H9 (cell line): ENCODE results near the gene NPAS2. TPM values are rescaled to one million over a fixed set of nuclear protein-coding genes. Genes with fewer than 3 reads are reported as not detected.

Experiments
- DNase-seq: peaks from one replicate; pipeline ENCODE4 v3.0.0-alpha.2; 2017
- H2AFZ ChIP-seq: one replicate; pipeline ENCODE4 v1.6.1; 2013; ENCODE audit warnings: mild to moderate bottlenecking, low read length, control low read depth, moderate library complexity
- H2AK5ac ChIP-seq: 2 replicates; pipeline ENCODE4 v1.6.1; 2013; ENCODE audit warnings: low read length, control low read depth, mixed read lengths; ENCODE audit not compliant: insufficient read length
- H2BK120ac ChIP-seq: one replicate; pipeline ENCODE4 v1.6.1; 2013; ENCODE audit warnings: low read depth, mild to moderate bottlenecking, low read length, control low read depth, inconsistent platforms; ENCODE audit not compliant: poor library complexity, severe bottlenecking
- H2BK12ac ChIP-seq: 2 replicates; pipeline ENCODE4 v1.6.1; 2013; ENCODE audit warnings: low read length, control low read depth, mixed read lengths, low read depth; ENCODE audit not compliant: insufficient read length
- H2BK15ac ChIP-seq: 2 replicates; pipeline ENCODE4 v1.6.1; 2013; ENCODE audit warnings: low read depth, low read length, control low read depth
- H2BK20ac ChIP-seq: one replicate; pipeline ENCODE4 v1.6.1; 2013; ENCODE audit warnings: low read depth, mild to moderate bottlenecking, low read length, control low read depth, inconsistent platforms; ENCODE audit not compliant: poor library complexity, severe bottlenecking
- H2BK5ac ChIP-seq: 2 replicates; pipeline ENCODE4 v1.6.1; 2013; ENCODE audit warnings: low read length, control low read depth, mixed read lengths; ENCODE audit not compliant: insufficient read length
- H3K14ac ChIP-seq: 2 replicates; pipeline ENCODE4 v1.6.1; 2013; ENCODE audit warnings: low read length, control low read depth; ENCODE audit not compliant: insufficient read depth
- H3K18ac ChIP-seq: 2 replicates; pipeline ENCODE4 v1.6.1; 2013; ENCODE audit warnings: low read depth, mild to moderate bottlenecking, mixed read lengths, low read length, control low read depth; ENCODE audit not compliant: insufficient read length
- H3K23ac ChIP-seq: 2 replicates; pipeline ENCODE4 v1.6.1; 2013; ENCODE audit warnings: low read length, control low read depth, mixed read lengths, low read depth; ENCODE audit not compliant: insufficient read length
- H3K23me2 ChIP-seq: 2 replicates; pipeline ENCODE4 v1.6.1; 2013; ENCODE audit warnings: low read depth, mild to moderate bottlenecking, mixed read lengths, low read length, control low read depth; ENCODE audit not compliant: insufficient read length, poor library complexity, severe bottlenecking
- H3K27ac ChIP-seq: 2 replicates; pipeline ENCODE4 v1.5.1; 2013; ENCODE audit warnings: low read length, control low read depth, mixed read lengths, low read depth; ENCODE audit not compliant: insufficient read length
- H3K27me3 ChIP-seq: 2 replicates; pipeline ENCODE4 v1.6.1; 2013; ENCODE audit warnings: low read length, control low read depth, inconsistent platforms; ENCODE audit not compliant: insufficient read depth
- H3K4ac ChIP-seq: 2 replicates; pipeline ENCODE4 v1.6.1; 2013; ENCODE audit warnings: low read depth, mild to moderate bottlenecking, control low read depth, inconsistent platforms, low read length, moderate library complexity
- H3K4me1 ChIP-seq: 2 replicates; pipeline ENCODE4 v1.6.1; 2013; ENCODE audit warnings: low read length, control low read depth, inconsistent platforms; ENCODE audit not compliant: insufficient read depth
- H3K4me2 ChIP-seq: 2 replicates; pipeline ENCODE4 v1.6.1; 2013; ENCODE audit warnings: low read length, control low read depth, mixed read lengths; ENCODE audit not compliant: insufficient read length, insufficient read depth
- H3K56ac ChIP-seq: 2 replicates; pipeline ENCODE4 v1.6.1; 2013; ENCODE audit warnings: low read depth, mild to moderate bottlenecking, mixed read lengths, low read length, control low read depth; ENCODE audit not compliant: insufficient read length
- H3K79me1 ChIP-seq: 2 replicates; pipeline ENCODE4 v1.6.1; 2013; ENCODE audit warnings: low read depth, mild to moderate bottlenecking, moderate library complexity, low read length, control low read depth, inconsistent platforms; ENCODE audit not compliant: insufficient read depth, poor library complexity, severe bottlenecking
- H3K79me2 ChIP-seq: 2 replicates; pipeline ENCODE4 v1.6.1; 2013; ENCODE audit warnings: low read length, control low read depth, inconsistent platforms; ENCODE audit not compliant: insufficient read depth
- H3K9ac ChIP-seq: 2 replicates; pipeline ENCODE4 v1.6.1; 2013; ENCODE audit warnings: low read length, control low read depth, mixed read lengths; ENCODE audit not compliant: insufficient read length; ENCODE audit errors: extremely low read depth
- H3K9me3 ChIP-seq: one replicate; pipeline ENCODE4 v1.6.1; 2013; ENCODE audit warnings: low read depth, low read length, inconsistent platforms; ENCODE audit not compliant: control insufficient read depth
- H3T11ph ChIP-seq: one replicate; pipeline ENCODE4 v1.6.1; 2013; ENCODE audit warnings: mild to moderate bottlenecking, low read length, control low read depth, inconsistent platforms
- H4K20me1 ChIP-seq: one replicate; pipeline ENCODE4 v1.6.1; 2013; ENCODE audit not compliant: control insufficient read depth, insufficient read length, insufficient read depth
- H4K5ac ChIP-seq: 2 replicates; pipeline ENCODE4 v1.6.1; 2013; ENCODE audit warnings: low read depth, mild to moderate bottlenecking, mixed read lengths, low read length, control low read depth; ENCODE audit not compliant: insufficient read length
- H4K8ac ChIP-seq: replicated peaks from 2 replicates; pipeline ENCODE4 v1.6.1; 2013; ENCODE audit warnings: low read length, control low read depth, mixed read lengths, low read depth; ENCODE audit not compliant: insufficient read length
- H4K91ac ChIP-seq: 2 replicates; pipeline ENCODE4 v1.6.1; 2013; ENCODE audit warnings: low read depth, mild to moderate bottlenecking, moderate library complexity, mixed read lengths, low read length, control low read depth; ENCODE audit not compliant: insufficient read length
- H3K27ac Mint-ChIP-seq, 3 experiments: 2 replicates in 2 of 3; 3 replicates in 1 of 3; pipeline ENCODE4 v1.8.0; 2020 to 2021; ENCODE audit warnings: mixed read lengths in 3 of 3, mild to moderate bottlenecking in 1 of 3, moderate library complexity in 1 of 3
- H3K27me3 Mint-ChIP-seq: 2 replicates; pipeline ENCODE4 v1.8.0; 2021; ENCODE audit warnings: low read depth, mild to moderate bottlenecking, moderate library complexity, mixed read lengths
- H3K36me3 Mint-ChIP-seq, 3 experiments: 2 replicates in 2 of 3; 3 replicates in 1 of 3; pipeline ENCODE4 v1.8.0; 2020 to 2021; ENCODE audit warnings: low read depth in 3 of 3, mixed read lengths in 3 of 3; ENCODE audit not compliant: insufficient read depth in 1 of 3
- H3K4me1 Mint-ChIP-seq, 2 experiments: 2 replicates each; pipeline ENCODE4 v1.8.0; 2020; ENCODE audit warnings: mixed read lengths in 2 of 2
- H3K4me3 Mint-ChIP-seq, 2 experiments: 2 replicates in 1 of 2; 3 replicates in 1 of 2; pipeline ENCODE4 v1.8.0; 2020 to 2021; ENCODE audit warnings: mild to moderate bottlenecking in 2 of 2, mixed read lengths in 2 of 2, moderate library complexity in 1 of 2
- H3K9me3 Mint-ChIP-seq, 2 experiments: 2 replicates in 1 of 2; 3 replicates in 1 of 2; pipeline ENCODE4 v1.8.0; 2020; ENCODE audit warnings: mild to moderate bottlenecking in 2 of 2, mixed read lengths in 2 of 2, moderate library complexity in 1 of 2
- CTCF ChIP-seq: fragments of 200-600 bp; sonication (generic); conservative IDR thresholded peaks from 3 replicates; pipeline ENCODE4 v1.8.0; 2021; ENCODE audit warnings: antibody characterized with exemption, mild to moderate bottlenecking
- WGBS: extraction: QIAGEN DNeasy Blood & Tissue Kit; methylation state at CpG from one replicate; pipeline ENCODE4 v1.1.7; 2013; ENCODE audit warnings: missing lambda C conversion rate, low lambda C conversion rate, mixed read lengths; ENCODE audit not compliant: insufficient read length; ENCODE audit errors: extremely low coverage; 5-methylcytosine and 5-hydroxymethylcytosine counted together
- total RNA-seq: library from RNA; stranded (reverse); gene quantifications from 2 replicates; pipeline ENCODE4 v1.2.1, GENCODE V29; 2021

The NPAS2 gene
- total RNA-seq, 1 experiment from 2014 or later = 1.3 TPM

GRCh38 chr2:100998235-100998573, 178.3 kb downstream of the NPAS2 start:
- Histone ChIP-seq H2BK15ac (no peak overlapping the region), H3K23me2 (peaks cover 4% of the 10 kb centered on the region), H3K79me1 (no peaks in the 10 kb centered on the region), H3K4me2 (no peak overlapping the region), H3K23ac (no peak overlapping the region), H3K4me1 (no peaks in the 10 kb centered on the region), H3K9me3 (no peaks in the 10 kb centered on the region), H4K8ac (no peak overlapping the region), H2AFZ (no peak overlapping the region), H3K79me2 (peaks cover 9% of the 10 kb centered on the region; the same call in 1 of the 2 replicates), H3K18ac (no peak overlapping the region), H3K56ac (no peak overlapping the region), H4K5ac (no peak overlapping the region), H4K20me1 (no peaks in the 10 kb centered on the region), H4K91ac (no peak overlapping the region), H3K27ac (no peak overlapping the region), H2AK5ac (no peak overlapping the region), H2BK5ac (no peak overlapping the region), H2BK12ac (no peak overlapping the region), H3K14ac (no peak overlapping the region), H2BK20ac (no peak overlapping the region), H3K4ac (no peak overlapping the region), H3K9ac (no peak overlapping the region), H3K27me3 (no peaks in the 10 kb centered on the region), H2BK120ac (no peak overlapping the region), H3T11ph (no peak overlapping the region)
- peaks cover 4 to 5% of the 10 kb centered on the region in 2 experiments; a peak in 4 of 5 replicates for H3K9me3 Mint-ChIP-seq
- peaks cover 6 to 10% of the 10 kb centered on the region in 2 experiments for H3K4me1 Mint-ChIP-seq
- no peak for TF ChIP-seq CTCF
- peaks cover 11% of the 10 kb centered on the region for H3K27me3 Mint-ChIP-seq
- WGBS = no CpG with 5 or more reads among the region's 6 CpGs
- no peak overlapping the region for H3K27ac Mint-ChIP-seq
- H3K36me3 Mint-ChIP-seq = peaks cover 7 to 8% (median 8%) of the 10 kb centered on the region in 3 experiments
- H3K4me3 Mint-ChIP-seq = no peak overlapping the region
- no peak for DNase-seq
